GM23248 (cell line): ENCODE data around the gene CDKAL1.

Source experiments
- EZH2 ChIP-seq: fragments of 200-600 bp; sonication (generic); IDR thresholded peaks from 2 replicates; pipeline ENCODE4 v1.6.1; 2018; ENCODE audit warnings: antibody characterized with exemption, mild to moderate bottlenecking; ENCODE audit not compliant: insufficient read depth, poor library complexity, severe bottlenecking
- EZH2phosphoT487 ChIP-seq: fragments of 200-600 bp; sonication (generic); IDR thresholded peaks from 2 replicates; pipeline ENCODE4 v1.6.1; 2018; ENCODE audit warnings: antibody characterized with exemption, moderate library complexity, mild to moderate bottlenecking, low read depth; ENCODE audit not compliant: insufficient read depth

DNA sequence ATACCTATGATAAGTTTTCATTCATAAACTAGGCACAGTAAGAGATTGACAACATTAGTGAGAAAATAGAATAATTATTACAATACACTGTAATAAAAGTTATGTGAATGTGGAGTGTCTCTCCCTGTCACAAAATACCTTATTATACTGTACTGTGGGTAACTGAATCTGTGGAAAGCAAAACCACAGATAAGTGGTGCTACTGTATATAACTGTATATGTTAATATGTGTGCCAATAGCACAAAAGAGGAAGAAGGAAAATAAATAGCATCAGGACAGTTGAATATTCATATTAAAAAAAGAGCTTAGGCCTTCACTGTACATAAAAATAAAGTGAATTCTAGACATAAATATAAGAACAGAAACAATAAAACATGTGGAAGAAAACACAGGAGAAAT is 243.5 kb downstream of the CDKAL1 start:
- TF ChIP-seq EZH2 (no peak), EZH2phosphoT487 (no peak)
